ENCODE measurements around the gene KRT9. TPM values are rescaled to one million over a fixed set of nuclear protein-coding genes. Genes with fewer than 3 reads are reported as not detected.
A peak's percentile ranks its signal among the peaks of the same experiment; 100 is the strongest.

The KRT9 gene
- total RNA-seq, 1 experiment from 2014 or later: not detected

DNA sequence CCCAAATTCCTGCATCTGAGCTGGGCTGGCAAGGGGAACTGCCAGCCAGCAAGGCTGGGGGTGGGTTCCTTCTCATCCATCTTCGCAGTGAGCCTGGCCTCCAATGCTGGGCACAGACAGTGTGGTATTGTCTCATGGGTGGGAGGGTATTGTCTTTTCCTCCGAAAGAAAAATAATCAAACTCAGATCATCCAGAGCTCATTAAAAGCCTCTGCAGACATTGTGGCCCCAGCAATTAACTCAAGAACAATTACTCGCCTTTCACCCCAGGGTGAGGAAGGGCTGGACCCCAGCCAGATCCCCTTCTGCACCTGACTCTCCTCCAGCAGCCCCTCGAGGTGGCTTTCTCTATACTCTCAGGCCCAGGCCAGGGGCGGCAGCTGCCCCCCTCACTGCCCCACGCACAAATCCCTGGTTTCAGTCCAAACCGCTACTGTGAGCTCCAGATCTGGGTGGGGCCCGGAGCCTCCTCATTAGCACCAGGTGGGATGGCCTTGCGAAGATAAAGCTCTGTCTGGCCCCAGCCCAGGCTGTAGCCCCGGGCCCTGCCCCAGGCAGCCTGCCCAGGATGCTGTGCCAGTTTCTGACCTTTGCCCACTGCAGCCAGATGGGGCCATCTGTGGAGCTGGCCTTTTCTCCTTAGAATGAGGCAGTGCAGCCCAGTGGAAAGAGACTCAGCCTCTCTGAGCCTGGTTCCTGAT is 50.9 kb downstream of the KRT9 start:
- no peak for DNase-seq (ENCODE audit: low spot score)
- in situ Hi-C loops (cut with HindIII; ENCODE audit: low sequenced_read_pairs): no loop called here

DNA sequence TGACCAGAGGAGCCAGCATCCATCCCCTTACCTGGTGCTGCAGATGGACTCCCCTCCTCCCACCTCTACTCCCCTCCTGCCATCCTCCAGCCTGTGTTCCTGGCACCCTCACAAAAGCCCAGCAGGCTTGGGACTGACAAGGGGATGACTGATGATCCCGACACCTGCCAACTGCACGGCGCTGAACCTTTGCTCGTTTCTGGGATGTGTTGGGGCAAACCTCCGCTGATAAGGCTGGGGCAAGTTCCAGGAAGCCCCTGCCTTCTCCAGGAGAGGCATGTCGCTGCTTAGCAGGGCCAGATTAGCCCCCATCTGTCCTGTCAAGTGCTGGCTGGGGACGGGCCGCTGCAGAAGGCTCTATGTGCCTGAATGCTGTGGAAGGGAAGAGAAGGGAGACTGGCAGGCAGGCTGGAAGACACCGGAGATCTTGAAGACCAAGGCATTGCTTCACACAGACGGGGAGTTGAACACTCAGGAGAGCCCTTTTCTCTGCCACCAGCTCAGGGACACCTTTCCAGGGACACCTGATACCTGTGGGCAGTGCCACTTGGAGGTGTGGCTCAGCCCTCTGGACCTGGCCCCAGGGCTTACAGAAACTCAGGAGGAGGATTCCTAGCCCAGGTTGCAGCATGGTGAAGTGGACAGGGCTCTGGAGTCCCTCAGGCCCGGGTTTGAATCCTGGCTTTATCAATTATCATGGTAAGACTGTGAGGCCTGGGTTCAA is 52.2 kb downstream of the KRT9 start:
- peak; percentile 76 for DNase-seq (ENCODE audit: low spot score)
- in situ Hi-C loops (cut with HindIII; ENCODE audit: low sequenced_read_pairs): no loop called here

DNA sequence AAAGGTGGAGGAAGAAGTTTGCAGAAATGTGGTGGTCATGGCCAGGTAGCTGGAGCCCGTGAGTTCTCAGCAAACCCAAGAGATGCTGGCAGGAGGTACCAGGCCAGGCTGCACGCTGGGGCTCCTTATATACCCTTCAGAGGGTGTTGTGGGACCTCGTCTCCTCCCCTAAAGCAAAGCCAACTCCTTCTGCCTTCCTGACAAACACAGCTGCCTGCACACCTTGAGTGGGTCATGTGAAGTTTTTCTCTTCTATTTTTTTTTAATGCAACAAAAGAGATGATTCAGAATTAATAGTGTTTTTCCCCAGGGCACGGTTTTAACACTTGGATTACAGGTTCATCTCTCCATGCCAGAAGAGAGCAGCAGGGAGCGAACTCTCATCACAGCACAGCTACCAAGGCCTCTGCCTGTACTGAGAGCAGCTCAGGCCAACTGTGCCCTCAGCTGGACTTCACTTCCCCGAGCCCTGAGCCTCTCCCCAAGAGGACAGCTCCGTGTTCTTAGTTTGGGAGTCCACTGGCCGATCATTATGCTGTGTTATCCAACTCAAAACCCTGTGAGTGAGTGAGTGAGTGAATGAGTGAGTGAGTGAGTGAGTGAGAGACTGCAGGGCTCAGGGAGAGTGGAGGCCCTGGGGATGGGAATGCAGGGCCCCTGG is 52.9 kb downstream of the KRT9 start, which contains the start of gene KRT15:
Gene KRT15 (minus strand): TSS at position 102 of the 661 bp plus-strand sequence. CDS start 63 bp downstream, at position 39.
- peak; percentile 46 for DNase-seq (ENCODE audit: low spot score)

DNA sequence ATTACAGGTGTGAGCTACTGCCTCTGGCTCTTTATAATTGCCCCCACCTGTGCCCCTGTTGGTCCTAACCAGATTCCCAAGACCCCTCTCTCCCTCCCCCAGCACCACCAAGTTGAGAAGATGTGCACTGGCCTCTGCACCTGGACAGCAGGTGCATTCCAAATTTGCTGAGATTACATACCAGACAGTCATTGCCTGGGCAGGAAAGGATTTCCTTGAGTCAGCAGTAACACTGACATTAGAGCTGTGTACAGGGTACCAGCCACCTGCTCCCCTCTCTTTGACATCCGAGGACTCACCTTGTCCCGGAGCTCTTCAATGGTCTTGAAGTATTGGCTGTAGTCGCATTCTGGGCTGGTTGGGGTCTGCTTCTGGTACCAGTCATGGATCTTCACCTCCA is 53.8 kb downstream of the KRT9 start:
- in situ Hi-C loops (cut with HindIII; ENCODE audit: low sequenced_read_pairs): no loop called here
- no peak for DNase-seq (ENCODE audit: low spot score)

More for the DNA sequence above, 52.9 kb downstream of the KRT9 start, which contains the start of gene KRT15:
- in situ Hi-C loops (cut with HindIII; ENCODE audit: low sequenced_read_pairs): no loop called here

DNA sequence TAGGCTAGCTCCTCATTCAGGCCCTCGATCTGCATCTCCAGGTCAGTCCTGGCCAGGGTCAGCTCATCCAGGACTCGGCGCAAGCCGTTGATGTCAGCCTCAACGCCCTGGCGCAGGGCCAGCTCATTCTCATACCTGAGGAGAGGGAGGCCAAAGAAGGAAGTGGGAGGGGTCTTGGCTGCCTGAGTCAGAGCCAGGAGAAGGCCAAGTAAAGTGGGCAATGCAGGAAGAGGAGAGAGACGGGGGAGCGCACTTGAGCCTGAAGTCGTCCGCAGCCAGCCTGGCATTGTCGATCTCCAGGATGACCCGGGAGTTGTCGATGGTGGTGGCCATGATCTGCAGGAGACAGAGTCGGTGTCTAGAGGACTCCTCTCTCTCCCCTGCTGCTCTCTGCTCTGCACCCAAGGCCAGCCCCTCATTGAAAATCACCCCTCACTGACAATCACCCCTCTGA is 55.0 kb downstream of the KRT9 start:
- DNase-seq (ENCODE audit: low spot score): no peak
- in situ Hi-C loops (cut with HindIII; ENCODE audit: low sequenced_read_pairs): no loop called here

DNA sequence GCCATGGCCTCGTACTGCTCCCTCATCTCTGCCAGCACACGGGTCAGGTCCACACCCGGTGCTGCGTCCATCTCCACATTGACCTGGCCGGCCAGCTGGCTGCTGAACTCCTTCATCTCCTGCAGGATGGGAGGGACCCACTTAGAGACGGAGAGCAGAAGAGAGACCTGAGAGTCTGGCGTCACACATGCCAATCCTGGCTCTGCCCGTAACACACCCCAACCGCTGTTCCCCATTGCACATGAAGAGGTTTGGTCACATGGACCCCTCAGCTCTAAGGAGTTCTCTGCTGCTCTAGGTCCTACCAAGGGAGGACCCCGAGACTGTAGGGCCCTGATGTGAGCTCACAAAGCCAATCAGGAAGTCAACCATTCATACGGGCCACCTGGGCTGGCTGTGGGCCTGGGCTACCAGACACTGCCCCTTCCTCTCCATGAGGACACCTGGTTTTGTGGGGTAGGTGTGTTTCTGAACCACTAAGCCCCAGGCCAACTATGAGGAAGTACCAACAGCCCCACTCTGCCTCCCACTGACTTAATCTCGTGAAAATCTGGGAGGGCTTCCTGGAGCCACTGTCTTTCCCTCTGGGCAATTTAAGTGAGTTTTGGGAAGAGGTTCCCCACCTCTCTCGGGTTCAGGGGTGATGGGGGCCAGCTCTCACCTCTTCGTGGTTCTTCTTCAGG is 55.6 kb downstream of the KRT9 start:
- in situ Hi-C loops (cut with HindIII; ENCODE audit: low sequenced_read_pairs): no loop called here
- DNase-seq (ENCODE audit: low spot score): no peak

Other genes with a start within 250 kb of the KRT9 start
- not detected in 2 replicates for gene KRT33A, start 221.2 kb downstream of the KRT9 start, total RNA-seq (2014; rRNA removed; shearing (Covaris generic))
- not detected in 2 replicates for gene KRT33B, start 202.2 kb downstream of the KRT9 start, total RNA-seq (2014; rRNA removed; shearing (Covaris generic))
- gene KRT34, start 189.8 kb downstream of the KRT9 start, total RNA-seq (2014; rRNA removed; shearing (Covaris generic)): not detected in 2 replicates
- not detected in 2 replicates for gene KRT31, start 174.5 kb downstream of the KRT9 start, total RNA-seq (2014; rRNA removed; shearing (Covaris generic))
- not detected in 2 replicates for gene KRT37, start 147.5 kb downstream of the KRT9 start, total RNA-seq (2014; rRNA removed; shearing (Covaris generic))
- not detected in 2 replicates for gene KRT38, start 131.1 kb downstream of the KRT9 start, total RNA-seq (2014; rRNA removed; shearing (Covaris generic))
- gene KRT32, start 104.7 kb downstream of the KRT9 start, total RNA-seq (2014; rRNA removed; shearing (Covaris generic)): not detected in 2 replicates
- not detected in 2 replicates for gene KRT35, start 90.9 kb downstream of the KRT9 start, total RNA-seq (2014; rRNA removed; shearing (Covaris generic))
- not detected in 2 replicates for gene KRT36, start 82.1 kb downstream of the KRT9 start, total RNA-seq (2014; rRNA removed; shearing (Covaris generic))
- not detected in 2 replicates for gene KRT13, start 66.4 kb downstream of the KRT9 start, total RNA-seq (2014; rRNA removed; shearing (Covaris generic))
- not detected in 2 replicates for gene KRT15, start 53.2 kb downstream of the KRT9 start, total RNA-seq (2014; rRNA removed; shearing (Covaris generic))
- gene KRT19, start 43.8 kb downstream of the KRT9 start, total RNA-seq (2014; rRNA removed; shearing (Covaris generic)): 7.8 TPM in 1 of 2 replicates, not detected in the other
- gene KRT14, start 14.8 kb upstream of the KRT9 start, total RNA-seq (2014; rRNA removed; shearing (Covaris generic)): not detected in 2 replicates
- not detected in 2 replicates for gene KRT16, start 40.7 kb upstream of the KRT9 start, total RNA-seq (2014; rRNA removed; shearing (Covaris generic))
- not detected in 2 replicates for gene KRT17, start 52.5 kb upstream of the KRT9 start, total RNA-seq (2014; rRNA removed; shearing (Covaris generic))
- gene EIF1, start 116.8 kb upstream of the KRT9 start, total RNA-seq (2014; rRNA removed; shearing (Covaris generic)): 18.0 and 39.6 TPM in 2 replicates
- gene GAST, start 140.3 kb upstream of the KRT9 start, total RNA-seq (2014; rRNA removed; shearing (Covaris generic)): not detected in 2 replicates
- 1.1 and 1.6 TPM in 2 replicates for gene HAP1, start 162.6 kb upstream of the KRT9 start, total RNA-seq (2014; rRNA removed; shearing (Covaris generic))
- gene JUP, start 214.7 kb upstream of the KRT9 start, total RNA-seq (2014; rRNA removed; shearing (Covaris generic)): 44.9 and 57.8 TPM in 2 replicates
- gene P3H4, start 239.9 kb upstream of the KRT9 start, total RNA-seq (2014; rRNA removed; shearing (Covaris generic)): 30.5 and 40.4 TPM in 2 replicates
- gene FKBP10, start 240.9 kb upstream of the KRT9 start, total RNA-seq (2014; rRNA removed; shearing (Covaris generic)): 207 and 220 TPM in 2 replicates

Measured in G401 (cell line).